Ascending aorta (tissue), 2 donors: Measurements from ENCODE around the gene CASP3. TPM values are rescaled to one million over a fixed set of nuclear protein-coding genes. Genes with fewer than 3 reads are reported as not detected.
"Not testable (repeated sequence)": the region's sequence is repeated elsewhere in the genome, so short reads cannot be mapped to it uniquely, and the experiment has no call there.

ENCODE experiments used
- DNase-seq, 2 donors: peaks; one replicate each; pipeline ENCODE4 v3.0.0-alpha.2; 2019; ENCODE audit warnings: low spot score in 2 of 2
- H3K27ac ChIP-seq, 2 donors: fragments of 200-600 bp; sonication (generic); one replicate each; pipeline ENCODE4 v1.5.1; 2016 to 2017; ENCODE audit warnings: mild to moderate bottlenecking in 1 of 2
- H3K27me3 ChIP-seq: fragments of 200-600 bp; sonication (generic); one replicate; pipeline ENCODE4 v1.5.1; 2017
- H3K36me3 ChIP-seq, 2 donors: fragments of 200-600 bp; sonication (generic); one replicate each; pipeline ENCODE4 v1.5.1; 2016
- H3K4me1 ChIP-seq, 2 donors: fragments of 200-600 bp; sonication (generic); one replicate each; pipeline ENCODE4 v1.5.1; 2016 to 2017; ENCODE audit warnings: mild to moderate bottlenecking in 1 of 2
- H3K4me3 ChIP-seq, 2 donors: fragments of 200-600 bp; sonication (generic); one replicate each; pipeline ENCODE4 v1.5.1; 2016 to 2017; ENCODE audit warnings: mild to moderate bottlenecking in 1 of 2
- H3K9me3 ChIP-seq, 2 donors: fragments of 200-600 bp; sonication (generic); one replicate each; pipeline ENCODE4 v1.5.1; 2016
- intact Hi-C: fragments of 100-400 bp; cut with DNase I; formaldehyde crosslinking; loops from one replicate; pipeline ENCODE4 v1.15.1; 2023
- total RNA-seq: library from RNA; depleted of rRNA; stranded (reverse); fragments of >200 nt; gene quantifications from one replicate; pipeline ENCODE4 v1.1.0, GENCODE V29; 2016
- TF ChIP-seq, protein P1 (sequence below), 3 experiments: fragments of 200-600 bp in 2 of 3; fragments of 450-650 bp in 1 of 3; sonication (generic) in 2 of 3; IDR thresholded peaks; one replicate each; pipeline ENCODE4 v1.5.1; 2016 to 2019; ENCODE audit warnings: antibody characterized with exemption in 3 of 3, mild to moderate bottlenecking in 1 of 3, moderate library complexity in 1 of 3

The CASP3 gene
- total RNA-seq, 1 donor from 2014 or later, result 1.5 TPM

DNA sequence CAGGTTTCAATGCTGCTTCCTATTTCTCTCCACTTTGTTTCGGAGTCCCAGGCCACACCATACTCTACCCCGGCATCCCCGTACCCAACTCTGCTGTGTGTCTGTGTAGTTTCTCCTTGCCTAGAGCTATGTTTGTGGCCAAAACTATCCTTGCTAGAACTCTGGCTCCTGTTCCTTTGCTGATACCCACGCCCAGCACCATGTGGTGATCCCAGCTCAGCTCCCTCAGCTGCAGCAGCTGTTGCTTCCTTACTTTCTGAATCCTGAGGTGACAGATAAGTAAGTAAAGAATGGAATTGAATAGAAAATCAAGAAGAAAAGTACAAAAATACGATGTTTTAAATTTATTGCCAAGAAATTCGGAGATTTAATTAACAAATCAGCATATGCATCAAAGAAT lies 55.8 kb downstream of the CASP3 start:
- intact Hi-C loops, result no loop called here
- Histone ChIP-seq H3K27me3 (no peaks in the 10 kb centered on the region), H3K9me3 (no peaks in the 10 kb centered on the region), H3K4me1 (no peaks in the 10 kb centered on the region), H3K36me3 (no peaks in the 10 kb centered on the region), H3K27ac (no peak overlapping the region), H3K4me3 (no peak overlapping the region)
- DNase-seq, result no peak
- TF ChIP-seq, protein P1, sequence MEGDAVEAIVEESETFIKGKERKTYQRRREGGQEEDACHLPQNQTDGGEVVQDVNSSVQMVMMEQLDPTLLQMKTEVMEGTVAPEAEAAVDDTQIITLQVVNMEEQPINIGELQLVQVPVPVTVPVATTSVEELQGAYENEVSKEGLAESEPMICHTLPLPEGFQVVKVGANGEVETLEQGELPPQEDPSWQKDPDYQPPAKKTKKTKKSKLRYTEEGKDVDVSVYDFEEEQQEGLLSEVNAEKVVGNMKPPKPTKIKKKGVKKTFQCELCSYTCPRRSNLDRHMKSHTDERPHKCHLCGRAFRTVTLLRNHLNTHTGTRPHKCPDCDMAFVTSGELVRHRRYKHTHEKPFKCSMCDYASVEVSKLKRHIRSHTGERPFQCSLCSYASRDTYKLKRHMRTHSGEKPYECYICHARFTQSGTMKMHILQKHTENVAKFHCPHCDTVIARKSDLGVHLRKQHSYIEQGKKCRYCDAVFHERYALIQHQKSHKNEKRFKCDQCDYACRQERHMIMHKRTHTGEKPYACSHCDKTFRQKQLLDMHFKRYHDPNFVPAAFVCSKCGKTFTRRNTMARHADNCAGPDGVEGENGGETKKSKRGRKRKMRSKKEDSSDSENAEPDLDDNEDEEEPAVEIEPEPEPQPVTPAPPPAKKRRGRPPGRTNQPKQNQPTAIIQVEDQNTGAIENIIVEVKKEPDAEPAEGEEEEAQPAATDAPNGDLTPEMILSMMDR (IDR thresholded peaks at IDR 0.05), result no peak

DNA sequence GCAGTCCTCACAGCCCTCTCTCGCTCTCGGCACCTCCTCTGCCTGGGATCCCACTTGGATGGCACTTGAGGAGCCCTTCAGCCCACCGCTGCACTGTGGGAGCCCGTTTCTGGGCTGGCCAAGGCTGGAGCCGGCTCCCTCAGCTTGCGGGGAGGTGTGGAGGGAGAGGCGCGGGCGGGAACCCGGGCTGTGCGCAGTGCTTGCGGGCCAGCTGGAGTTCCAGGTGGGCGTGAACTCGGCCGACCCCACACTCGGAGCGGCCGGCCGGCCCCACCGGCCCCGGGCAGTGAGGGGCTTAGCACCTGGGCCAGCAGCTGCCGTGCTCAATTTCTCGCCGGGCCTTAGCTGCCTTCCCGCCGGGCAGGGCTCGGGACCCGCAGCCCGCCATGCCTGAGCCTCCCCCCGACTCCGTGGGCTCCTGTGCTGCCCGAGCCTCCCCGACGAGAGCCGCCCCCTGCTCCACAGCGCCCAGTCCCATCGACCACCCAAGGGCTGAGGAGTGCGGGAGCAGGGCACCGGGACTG lies 57.4 kb downstream of the CASP3 start:
- H3K36me3 ChIP-seq, intact Hi-C loops: not testable (repeated sequence)

DNA sequence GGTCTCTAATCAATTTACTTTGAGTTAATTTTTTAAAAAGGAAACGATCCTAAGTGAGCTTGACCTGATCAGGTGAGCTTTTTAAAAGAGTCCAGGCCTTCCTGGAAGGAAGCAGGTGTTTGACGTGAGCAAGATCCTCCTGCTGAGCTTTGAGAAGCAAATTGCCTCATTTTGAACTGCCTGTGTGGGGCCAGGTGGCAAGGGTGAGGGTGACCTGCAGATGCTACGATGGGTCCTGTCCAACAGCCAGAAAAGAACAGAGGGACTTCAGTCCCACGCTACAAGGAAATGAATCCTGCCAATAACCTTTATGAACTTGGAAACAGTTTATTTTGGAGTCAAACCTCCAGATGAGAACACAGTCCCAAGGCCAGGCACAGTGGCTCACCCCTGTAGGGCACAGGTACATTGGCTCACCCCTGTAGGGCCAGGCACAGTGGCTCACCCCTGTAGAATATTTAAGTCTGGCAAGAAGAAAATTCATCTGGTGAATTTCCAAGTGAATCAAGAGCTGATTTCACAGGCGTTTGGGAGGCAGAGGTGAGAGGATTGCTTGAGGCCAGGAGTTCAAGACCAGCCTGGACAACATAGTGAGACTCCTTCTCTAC lies 58.1 kb downstream of the CASP3 start:
- Histone ChIP-seq H3K27me3 (no peaks in the 10 kb centered on the region), H3K27ac (no peak overlapping the region), H3K9me3 (no peaks in the 10 kb centered on the region), H3K36me3 (no peaks in the 10 kb centered on the region), H3K4me3 (no peak overlapping the region), H3K4me1 (no peaks in the 10 kb centered on the region)
- no peak for DNase-seq
- TF ChIP-seq, protein P1 (IDR thresholded peaks at IDR 0.05), result no peak
- intact Hi-C loops, result no loop called here

More for the DNA sequence above, 57.4 kb downstream of the CASP3 start:
- DNase-seq, H3K4me3 ChIP-seq, H3K27me3 ChIP-seq, H3K27ac ChIP-seq, H3K9me3 ChIP-seq, H3K4me1 ChIP-seq: not testable (repeated sequence)

DNA sequence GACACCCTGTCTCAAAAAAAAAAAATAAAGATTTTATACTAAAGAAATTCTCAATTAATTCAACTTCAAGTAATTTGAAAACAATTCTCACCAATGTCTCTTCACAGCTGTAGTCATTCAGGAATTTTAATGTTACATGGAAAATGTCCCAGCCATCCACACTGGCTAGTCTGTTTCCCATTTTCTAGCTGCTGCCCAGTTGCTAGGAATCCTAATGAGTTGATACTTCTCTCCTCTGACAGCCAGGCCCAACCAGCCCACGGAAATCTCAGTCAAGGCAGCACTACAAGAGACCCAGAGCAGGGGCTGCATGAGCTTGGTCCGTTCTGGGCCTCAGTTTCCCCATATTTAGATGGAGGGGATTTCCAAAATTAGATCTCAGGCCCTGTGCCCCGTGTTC lies 59.1 kb downstream of the CASP3 start:
- TF ChIP-seq, protein P1 (IDR thresholded peaks at IDR 0.05), result no peak
- H3K4me1 ChIP-seq, result no peaks in the 10 kb centered on the region
- intact Hi-C loops, result no loop called here
- no peak overlapping the region for H3K4me3 ChIP-seq
- no peaks in the 10 kb centered on the region for H3K27me3 ChIP-seq
- H3K9me3 ChIP-seq, result no peaks in the 10 kb centered on the region
- no peaks in the 10 kb centered on the region for H3K36me3 ChIP-seq
- no peak for DNase-seq
- H3K27ac ChIP-seq, result no peak overlapping the region

DNA sequence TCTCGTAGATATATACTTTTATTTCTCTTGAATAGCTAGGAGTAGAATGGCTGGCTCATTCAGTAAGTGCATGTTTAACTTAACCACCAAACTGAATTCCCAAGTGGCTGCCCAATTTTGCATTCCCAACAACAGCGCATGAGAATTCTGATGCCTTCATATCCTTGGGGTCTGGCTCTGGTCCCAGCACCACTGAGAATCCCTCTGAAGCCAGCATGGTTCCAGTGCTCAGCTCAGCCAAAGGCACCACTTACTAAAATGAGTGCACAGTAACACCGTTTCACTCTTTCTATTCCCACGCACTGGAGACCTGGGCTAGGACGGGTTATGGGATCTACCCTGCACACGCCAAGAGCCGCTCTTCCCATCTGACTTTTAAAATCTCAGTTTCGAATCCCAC lies 60.4 kb downstream of the CASP3 start:
- intact Hi-C loops, result no loop called here
- no peaks in the 10 kb centered on the region for H3K9me3 ChIP-seq
- no peaks in the 10 kb centered on the region for H3K4me1 ChIP-seq
- H3K4me3 ChIP-seq, result no peak overlapping the region
- TF ChIP-seq, protein P1 (IDR thresholded peaks at IDR 0.05), result no peak
- H3K27ac ChIP-seq, result no peak overlapping the region
- no peaks in the 10 kb centered on the region for H3K36me3 ChIP-seq
- no peaks in the 10 kb centered on the region for H3K27me3 ChIP-seq
- no peak for DNase-seq

DNA sequence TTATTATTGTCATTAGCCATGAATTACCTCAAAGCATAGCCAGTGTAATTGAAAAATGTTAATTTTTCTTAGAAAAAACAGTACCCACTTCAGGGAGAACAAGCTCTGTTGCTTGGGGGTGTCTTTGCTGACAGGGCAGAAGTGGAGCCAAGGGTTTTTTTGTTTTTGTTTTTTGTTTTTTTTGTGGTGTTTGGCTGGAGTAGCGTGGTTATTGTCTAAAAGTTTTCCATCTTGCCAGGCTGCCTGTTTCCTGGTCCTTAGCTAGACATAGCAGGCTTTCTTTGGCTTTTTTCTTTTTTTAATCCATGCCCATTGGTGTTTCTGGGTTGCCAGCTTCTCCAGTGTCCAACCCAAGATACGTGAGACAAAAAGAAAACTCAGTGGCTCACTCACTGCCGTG lies 61.5 kb downstream of the CASP3 start:
- intact Hi-C loops, result no loop called here
- Histone ChIP-seq H3K9me3 (no peaks in the 10 kb centered on the region), H3K4me3 (no peak overlapping the region), H3K27ac (no peak overlapping the region), H3K4me1 (no peaks in the 10 kb centered on the region), H3K36me3 (no peaks in the 10 kb centered on the region), H3K27me3 (no peaks in the 10 kb centered on the region)
- TF ChIP-seq, protein P1 (IDR thresholded peaks at IDR 0.05), result no peak
- DNase-seq, result no peak
